Suprapubic skin (tissue), 4 donors: ENCODE measurements around the gene TRIM45.

Experiments
- EP300 ChIP-seq: sonication (generic); formaldehyde crosslinking; IDR thresholded peaks from one replicate; pipeline ENCODE4 v1.6.1; 2017; ENCODE audit warnings: antibody characterized with exemption
- POLR2A ChIP-seq, 2 donors: fragments of 450-650 bp; IDR thresholded peaks; one replicate each; pipeline ENCODE4 v1.6.1; 2017; ENCODE audit warnings: antibody characterized with exemption in 2 of 2, mild to moderate bottlenecking in 2 of 2, moderate library complexity in 2 of 2
- POLR2AphosphoS5 ChIP-seq, 3 donors: sonication (generic); formaldehyde crosslinking; IDR thresholded peaks; one replicate each; pipeline ENCODE4 v1.6.1; 2017; ENCODE audit warnings: antibody characterized with exemption in 3 of 3
- TF ChIP-seq, protein P1 (sequence below), 2 donors: fragments of 200-600 bp in 1 of 2; fragments of 450-650 bp in 1 of 2; sonication (generic) in 1 of 2; IDR thresholded peaks; one replicate each; pipeline ENCODE4 v1.5.1; 2016 to 2019; ENCODE audit warnings: antibody characterized with exemption in 2 of 2, mild to moderate bottlenecking in 1 of 2, moderate library complexity in 1 of 2

GRCh38 chr1:117089996-117090395 is 31.6 kb downstream of the TRIM45 start:
- TF ChIP-seq, protein P1, sequence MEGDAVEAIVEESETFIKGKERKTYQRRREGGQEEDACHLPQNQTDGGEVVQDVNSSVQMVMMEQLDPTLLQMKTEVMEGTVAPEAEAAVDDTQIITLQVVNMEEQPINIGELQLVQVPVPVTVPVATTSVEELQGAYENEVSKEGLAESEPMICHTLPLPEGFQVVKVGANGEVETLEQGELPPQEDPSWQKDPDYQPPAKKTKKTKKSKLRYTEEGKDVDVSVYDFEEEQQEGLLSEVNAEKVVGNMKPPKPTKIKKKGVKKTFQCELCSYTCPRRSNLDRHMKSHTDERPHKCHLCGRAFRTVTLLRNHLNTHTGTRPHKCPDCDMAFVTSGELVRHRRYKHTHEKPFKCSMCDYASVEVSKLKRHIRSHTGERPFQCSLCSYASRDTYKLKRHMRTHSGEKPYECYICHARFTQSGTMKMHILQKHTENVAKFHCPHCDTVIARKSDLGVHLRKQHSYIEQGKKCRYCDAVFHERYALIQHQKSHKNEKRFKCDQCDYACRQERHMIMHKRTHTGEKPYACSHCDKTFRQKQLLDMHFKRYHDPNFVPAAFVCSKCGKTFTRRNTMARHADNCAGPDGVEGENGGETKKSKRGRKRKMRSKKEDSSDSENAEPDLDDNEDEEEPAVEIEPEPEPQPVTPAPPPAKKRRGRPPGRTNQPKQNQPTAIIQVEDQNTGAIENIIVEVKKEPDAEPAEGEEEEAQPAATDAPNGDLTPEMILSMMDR (IDR thresholded peaks at IDR 0.05), result no peak
- TF ChIP-seq POLR2A (IDR thresholded peaks at IDR 0.05) (no peak), EP300 (no peak), POLR2AphosphoS5 (IDR thresholded peaks at IDR 0.05) (no peak)
